ENCODE data around the gene IBSP. TPM values are rescaled to one million over a fixed set of nuclear protein-coding genes. Genes with fewer than 3 reads are reported as not detected.
A peak's percentile ranks its signal among the peaks of the same experiment; 100 is the strongest.

The IBSP gene
- total and polyA plus RNA-seq, 9 of the 15 experiments (the other 6 are each of a cell fraction or from before 2014, with no cell fraction given), result not detected

DNA sequence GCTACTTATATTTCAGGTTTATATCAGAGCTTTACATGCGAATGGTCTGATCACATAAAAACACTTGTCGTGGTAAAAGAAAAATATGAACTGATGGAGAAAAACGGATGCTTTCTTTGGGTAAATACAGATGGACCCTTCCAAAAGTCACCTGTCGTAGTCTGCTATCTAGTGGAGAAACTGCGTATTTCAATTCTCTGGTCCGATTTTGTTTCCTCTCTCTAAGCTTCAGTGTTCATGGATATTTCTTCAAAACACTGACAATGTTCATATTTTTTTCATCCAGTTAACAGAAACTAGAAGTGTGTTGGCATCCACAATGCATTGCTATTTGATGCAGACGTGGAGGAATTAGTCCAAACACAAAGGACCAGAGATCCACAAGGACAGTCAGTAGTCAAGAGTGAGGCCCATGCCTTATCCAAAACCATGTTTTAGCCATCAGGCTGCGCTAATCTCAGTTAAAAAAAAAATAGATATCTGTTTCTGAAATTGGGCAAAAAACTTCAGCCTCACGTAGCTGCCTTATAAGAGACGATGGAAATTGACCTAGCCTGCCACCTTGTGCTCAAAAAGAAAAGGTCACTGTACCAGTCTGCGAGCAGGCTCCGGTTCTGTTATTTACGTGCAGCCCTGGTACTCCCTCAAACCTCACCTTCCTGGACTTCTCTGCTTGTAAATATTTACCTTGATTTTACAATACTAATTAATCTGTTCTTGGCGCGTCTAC, 49.4 kb downstream of the IBSP start (continued):
- TF ChIP-seq, protein P1, sequence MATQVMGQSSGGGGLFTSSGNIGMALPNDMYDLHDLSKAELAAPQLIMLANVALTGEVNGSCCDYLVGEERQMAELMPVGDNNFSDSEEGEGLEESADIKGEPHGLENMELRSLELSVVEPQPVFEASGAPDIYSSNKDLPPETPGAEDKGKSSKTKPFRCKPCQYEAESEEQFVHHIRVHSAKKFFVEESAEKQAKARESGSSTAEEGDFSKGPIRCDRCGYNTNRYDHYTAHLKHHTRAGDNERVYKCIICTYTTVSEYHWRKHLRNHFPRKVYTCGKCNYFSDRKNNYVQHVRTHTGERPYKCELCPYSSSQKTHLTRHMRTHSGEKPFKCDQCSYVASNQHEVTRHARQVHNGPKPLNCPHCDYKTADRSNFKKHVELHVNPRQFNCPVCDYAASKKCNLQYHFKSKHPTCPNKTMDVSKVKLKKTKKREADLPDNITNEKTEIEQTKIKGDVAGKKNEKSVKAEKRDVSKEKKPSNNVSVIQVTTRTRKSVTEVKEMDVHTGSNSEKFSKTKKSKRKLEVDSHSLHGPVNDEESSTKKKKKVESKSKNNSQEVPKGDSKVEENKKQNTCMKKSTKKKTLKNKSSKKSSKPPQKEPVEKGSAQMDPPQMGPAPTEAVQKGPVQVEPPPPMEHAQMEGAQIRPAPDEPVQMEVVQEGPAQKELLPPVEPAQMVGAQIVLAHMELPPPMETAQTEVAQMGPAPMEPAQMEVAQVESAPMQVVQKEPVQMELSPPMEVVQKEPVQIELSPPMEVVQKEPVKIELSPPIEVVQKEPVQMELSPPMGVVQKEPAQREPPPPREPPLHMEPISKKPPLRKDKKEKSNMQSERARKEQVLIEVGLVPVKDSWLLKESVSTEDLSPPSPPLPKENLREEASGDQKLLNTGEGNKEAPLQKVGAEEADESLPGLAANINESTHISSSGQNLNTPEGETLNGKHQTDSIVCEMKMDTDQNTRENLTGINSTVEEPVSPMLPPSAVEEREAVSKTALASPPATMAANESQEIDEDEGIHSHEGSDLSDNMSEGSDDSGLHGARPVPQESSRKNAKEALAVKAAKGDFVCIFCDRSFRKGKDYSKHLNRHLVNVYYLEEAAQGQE (IDR thresholded peaks at IDR 0.05; ENCODE audit: borderline replicate concordance), result peak; percentile 44; the same call in 1 of the 2 replicates
- TF ChIP-seq, protein P1 (CRISPR knock-in tag; IDR thresholded peaks at IDR 0.05; ENCODE audit: low read depth), result no peak
- TF ChIP-seq, protein P2, sequence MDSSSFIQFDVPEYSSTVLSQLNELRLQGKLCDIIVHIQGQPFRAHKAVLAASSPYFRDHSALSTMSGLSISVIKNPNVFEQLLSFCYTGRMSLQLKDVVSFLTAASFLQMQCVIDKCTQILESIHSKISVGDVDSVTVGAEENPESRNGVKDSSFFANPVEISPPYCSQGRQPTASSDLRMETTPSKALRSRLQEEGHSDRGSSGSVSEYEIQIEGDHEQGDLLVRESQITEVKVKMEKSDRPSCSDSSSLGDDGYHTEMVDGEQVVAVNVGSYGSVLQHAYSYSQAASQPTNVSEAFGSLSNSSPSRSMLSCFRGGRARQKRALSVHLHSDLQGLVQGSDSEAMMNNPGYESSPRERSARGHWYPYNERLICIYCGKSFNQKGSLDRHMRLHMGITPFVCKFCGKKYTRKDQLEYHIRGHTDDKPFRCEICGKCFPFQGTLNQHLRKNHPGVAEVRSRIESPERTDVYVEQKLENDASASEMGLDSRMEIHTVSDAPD (CRISPR knock-in tag; IDR thresholded peaks at IDR 0.05), result no peak
- no peak for TF ChIP-seq SPI1 (IDR thresholded peaks at IDR 0.05; ENCODE audit: borderline replicate concordance, low read depth, low read length)
- no peak for TF ChIP-seq ZNF165 (CRISPR knock-in tag; IDR thresholded peaks at IDR 0.05; ENCODE audit: borderline replicate concordance)
- TF ChIP-seq, protein P3, sequence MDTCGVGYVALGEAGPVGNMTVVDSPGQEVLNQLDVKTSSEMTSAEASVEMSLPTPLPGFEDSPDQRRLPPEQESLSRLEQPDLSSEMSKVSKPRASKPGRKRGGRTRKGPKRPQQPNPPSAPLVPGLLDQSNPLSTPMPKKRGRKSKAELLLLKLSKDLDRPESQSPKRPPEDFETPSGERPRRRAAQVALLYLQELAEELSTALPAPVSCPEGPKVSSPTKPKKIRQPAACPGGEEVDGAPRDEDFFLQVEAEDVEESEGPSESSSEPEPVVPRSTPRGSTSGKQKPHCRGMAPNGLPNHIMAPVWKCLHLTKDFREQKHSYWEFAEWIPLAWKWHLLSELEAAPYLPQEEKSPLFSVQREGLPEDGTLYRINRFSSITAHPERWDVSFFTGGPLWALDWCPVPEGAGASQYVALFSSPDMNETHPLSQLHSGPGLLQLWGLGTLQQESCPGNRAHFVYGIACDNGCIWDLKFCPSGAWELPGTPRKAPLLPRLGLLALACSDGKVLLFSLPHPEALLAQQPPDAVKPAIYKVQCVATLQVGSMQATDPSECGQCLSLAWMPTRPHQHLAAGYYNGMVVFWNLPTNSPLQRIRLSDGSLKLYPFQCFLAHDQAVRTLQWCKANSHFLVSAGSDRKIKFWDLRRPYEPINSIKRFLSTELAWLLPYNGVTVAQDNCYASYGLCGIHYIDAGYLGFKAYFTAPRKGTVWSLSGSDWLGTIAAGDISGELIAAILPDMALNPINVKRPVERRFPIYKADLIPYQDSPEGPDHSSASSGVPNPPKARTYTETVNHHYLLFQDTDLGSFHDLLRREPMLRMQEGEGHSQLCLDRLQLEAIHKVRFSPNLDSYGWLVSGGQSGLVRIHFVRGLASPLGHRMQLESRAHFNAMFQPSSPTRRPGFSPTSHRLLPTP (IDR thresholded peaks at IDR 0.05; ENCODE audit: borderline replicate concordance, extremely low read depth, insufficient read length), result no peak
- no peak for TF ChIP-seq GATAD2A (IDR thresholded peaks at IDR 0.05)
- no peak for TF ChIP-seq EGR1 (conservative IDR thresholded peaks at IDR 0.05)
- no peak for TF ChIP-seq TBL1XR1 (IDR thresholded peaks at IDR 0.05; ENCODE audit: low read length in 2 of 2)
- peak; percentile 49 for TF ChIP-seq SMC3 (conservative IDR thresholded peaks at IDR 0.05; ENCODE audit: insufficient read depth, low read depth, low read length)
- TF ChIP-seq CTCF (IDR thresholded peaks at IDR 0.05 in 2 of 3, conservative IDR thresholded peaks at IDR 0.05 in 1 of 3; ENCODE audit: insufficient read depth in 2 of 3, low read depth in 1 of 3, low read length in 3 of 3), result peak; percentile 60 to 64 (median 63); a peak in 5 of 6 replicates
- no peak for TF ChIP-seq ZNF143 (CRISPR knock-in tag; IDR thresholded peaks at IDR 0.05)
- no peak for TF ChIP-seq SMAD3 (CRISPR knock-in tag; conservative IDR thresholded peaks at IDR 0.05)
